Uterus (tissue), 2 donors: ENCODE measurements around the gene KLK10.

Experiments
- CTCF ChIP-seq, 4 experiments: fragments of 200-600 bp in 2 of 4; fragments of 450-650 bp in 2 of 4; sonication (generic) in 2 of 4; IDR thresholded peaks; one replicate each; pipeline ENCODE4 v1.5.1; 2016 to 2019; ENCODE audit warnings: antibody characterized with exemption in 4 of 4, mild to moderate bottlenecking in 2 of 4, moderate library complexity in 1 of 4
- POLR2A ChIP-seq, 2 donors: fragments of 450-650 bp; IDR thresholded peaks; one replicate each; pipeline ENCODE4 v1.6.1; 2016; ENCODE audit warnings: antibody characterized with exemption in 2 of 2, mild to moderate bottlenecking in 1 of 2, moderate library complexity in 1 of 2

- no peak for TF ChIP-seq CTCF (IDR thresholded peaks at IDR 0.05)
- TF ChIP-seq POLR2A (IDR thresholded peaks at IDR 0.05): no peak
These were observed 19.1 kb downstream of the KLK10 start for GRCh38 chr19:51000426-51000825.
